K562 (cell line): ENCODE data around the gene FUT2. TPM values are rescaled to one million over a fixed set of nuclear protein-coding genes. Genes with fewer than 3 reads are reported as not detected.

Experiments used
- ATAC-seq: fragments of 200-7000 bp; cut with Tn5 transposase; 3 replicates; pipeline ENCODE4 v1.9.1; 2020; ENCODE audit warnings: moderate library complexity
- BruUV-seq: library from RNA; stranded (reverse); fragments of 400-500 nt; replicated peaks from 2 replicates; lab custom pipeline; 2021; lab: Mats Ljungman, UMichigan
- CTCF ChIA-PET: fragments of 300-600 bp; formaldehyde crosslinking; extraction: SDS; loops from one replicate; lab custom pipeline; 2021; ENCODE audit warnings: low intra/inter-chr PET ratio; lab: Yijun Ruan, JAX
- POLR2A ChIA-PET: fragments of 300-600, 350-650 bp; sonication (Branson Sonifier 250); formaldehyde crosslinking; extraction: SDS; loops from one replicate; lab custom pipeline; 2021; ENCODE audit warnings: antibody characterized with exemption, inconsistent platforms; lab: Yijun Ruan, JAX
- DNase-seq, 4 experiments: peaks; one replicate each; pipeline versions ENCODE4 v3.0.0 to v3.0.0-alpha.2; 2011 to 2018; ENCODE audit warnings: low spot score in 3 of 4, mixed read lengths in 3 of 4; ENCODE audit errors: extremely low read depth in 1 of 4
- FAIRE-seq: peaks from 2 replicates; lab custom pipeline; 2011; peaks lifted over from hg19 to GRCh38; lab: Jason Lieb, UNC
- H2AFZ ChIP-seq: 2 replicates; pipeline ENCODE4 v1.6.0; 2011; ENCODE audit warnings: low read depth, low read length, control low read depth, inconsistent platforms
- H3K27ac ChIP-seq: fragments of 200-600 bp; 3 replicates; pipeline ENCODE4 v1.8.0; 2011; ENCODE audit warnings: low read depth, mild to moderate bottlenecking, control low read depth, inconsistent platforms, low read length, moderate library complexity, mixed read lengths; ENCODE audit errors: extremely low read depth
- H3K27me3 ChIP-seq, 2 experiments: fragments of 300-600 bp in 1 of 2; 2 replicates in 1 of 2; 3 replicates in 1 of 2; pipeline versions ENCODE4 v1.6.0 to v1.8.0; 2011; ENCODE audit warnings: inconsistent platforms in 2 of 2, low read length in 2 of 2, mild to moderate bottlenecking in 1 of 2, mixed read lengths in 1 of 2, moderate library complexity in 1 of 2; ENCODE audit not compliant: control insufficient read depth in 2 of 2, insufficient read depth in 2 of 2
- H3K36me3 ChIP-seq: fragments of 300-600 bp; 3 replicates; pipeline ENCODE4 v1.8.0; 2011; ENCODE audit warnings: mild to moderate bottlenecking, low read length, inconsistent platforms; ENCODE audit not compliant: control insufficient read depth, insufficient read depth
- H3K4me1 ChIP-seq, 2 experiments: fragments of 200-600 bp in 1 of 2; replicated peaks in 1 of 2; 2 replicates in 1 of 2; 3 replicates in 1 of 2; pipeline versions ENCODE4 v1.5.1 to v1.8.0; 2011; ENCODE audit warnings: inconsistent platforms in 2 of 2, low read length in 2 of 2, mild to moderate bottlenecking in 1 of 2, mixed read lengths in 1 of 2, moderate library complexity in 1 of 2; ENCODE audit not compliant: control insufficient read depth in 2 of 2, insufficient read depth in 2 of 2
- H3K4me2 ChIP-seq: 2 replicates; pipeline ENCODE4 v1.6.1; 2011; ENCODE audit warnings: low read length, control low read depth, inconsistent platforms, mixed read lengths; ENCODE audit not compliant: insufficient read depth
- H3K4me3 ChIP-seq: fragments of 200-600 bp; sonication (generic), shearing (Covaris generic); 2 replicates; pipeline ENCODE4 v1.5.1; 2016; ENCODE audit warnings: control low read depth, inconsistent platforms
- H3K79me2 ChIP-seq: fragments of 200-600 bp; 3 replicates; pipeline ENCODE4 v1.8.0; 2011; ENCODE audit warnings: low read length, inconsistent platforms; ENCODE audit not compliant: control insufficient read depth, insufficient read depth
- H3K9ac ChIP-seq, 2 experiments: 2 replicates each; pipeline versions ENCODE4 v1.6.0 to v1.6.1; 2011; ENCODE audit warnings: low read depth in 2 of 2, low read length in 2 of 2, control low read depth in 1 of 2, inconsistent platforms in 1 of 2, mild to moderate bottlenecking in 1 of 2, mixed read lengths in 1 of 2; ENCODE audit not compliant: insufficient read depth in 1 of 2
- H3K9me1 ChIP-seq: one replicate; pipeline ENCODE4 v1.6.0; 2011; ENCODE audit warnings: inconsistent platforms, mild to moderate bottlenecking, low read length, moderate library complexity; ENCODE audit not compliant: control insufficient read depth, insufficient read depth
- H3K9me3 ChIP-seq: replicated peaks from 2 replicates; pipeline ENCODE4 v1.5.1; 2011; ENCODE audit warnings: low read depth, low read length, inconsistent platforms; ENCODE audit not compliant: control insufficient read depth, insufficient read depth
- H4K20me1 ChIP-seq: replicated peaks from 2 replicates; pipeline ENCODE4 v1.6.1; 2011; ENCODE audit warnings: low read length, inconsistent platforms, mixed read lengths; ENCODE audit not compliant: control insufficient read depth, insufficient read depth
- CBFA2T3 ChIP-seq: fragments of 450-650 bp; IDR thresholded peaks from 2 replicates; pipeline ENCODE4 v1.6.1; 2017
- CTBP1 ChIP-seq: fragments of 450-650 bp; IDR thresholded peaks from 2 replicates; pipeline ENCODE4 v1.6.1; 2016; ENCODE audit warnings: borderline replicate concordance
- EP400 ChIP-seq: fragments of 450-650 bp; IDR thresholded peaks from 2 replicates; pipeline ENCODE4 v1.6.1; 2017; ENCODE audit warnings: antibody characterized with exemption, mild to moderate bottlenecking, moderate library complexity
- HDAC2 ChIP-seq: fragments of 450-650 bp; IDR thresholded peaks from 2 replicates; pipeline ENCODE4 v1.6.1; 2016; ENCODE audit warnings: mild to moderate bottlenecking
- KDM1A ChIP-seq, 2 experiments: fragments of 450-650 bp; IDR thresholded peaks; 2 replicates each; pipeline ENCODE4 v1.6.1; 2016; ENCODE audit warnings: mild to moderate bottlenecking in 2 of 2
- MITF ChIP-seq: IDR thresholded peaks from 2 replicates; pipeline ENCODE4 v1.6.1; 2014; ENCODE audit warnings: antibody characterized with exemption
- NFIC ChIP-seq: fragments of 450-650 bp; IDR thresholded peaks from 2 replicates; pipeline ENCODE4 v1.6.1; 2017; ENCODE audit warnings: mild to moderate bottlenecking, inconsistent platforms
- RBBP5 ChIP-seq: fragments of 200-600 bp; sonication (generic); IDR thresholded peaks from 2 replicates; pipeline ENCODE4 v1.6.1; 2012; ENCODE audit warnings: borderline replicate concordance, mild to moderate bottlenecking, low read length, control low read depth, inconsistent platforms; ENCODE audit not compliant: insufficient read depth, poor library complexity, severe bottlenecking
- RBM25 ChIP-seq: fragments of 200-400 bp; formaldehyde crosslinking; IDR thresholded peaks from 2 replicates; pipeline ENCODE4 v1.6.1; 2018; ENCODE audit warnings: low read length, low read depth, moderate library complexity; ENCODE audit not compliant: severe bottlenecking
- RCOR1 ChIP-seq, 2 experiments: IDR thresholded peaks; 2 replicates each; pipeline ENCODE4 v1.6.1; 2012; ENCODE audit warnings: low read depth in 2 of 2, low read length in 2 of 2, borderline replicate concordance in 1 of 2, improper control_type of control experiment in 1 of 2
- ZBTB7A ChIP-seq: IDR thresholded peaks from 2 replicates; pipeline ENCODE4 v1.6.1; 2011; ENCODE audit warnings: low read depth, mild to moderate bottlenecking, low read length, moderate library complexity, borderline replicate concordance; ENCODE audit not compliant: control insufficient read depth
- ZFX ChIP-seq: sonication (generic); formaldehyde crosslinking; IDR thresholded peaks from 2 replicates; pipeline ENCODE4 v1.8.0; 2022; ENCODE audit warnings: mild to moderate bottlenecking, missing genetic modification reagents, moderate library complexity
- ZNF263 ChIP-seq: sonication (generic); formaldehyde crosslinking; IDR thresholded peaks from 2 replicates; pipeline ENCODE4 v1.8.0; 2022; ENCODE audit warnings: mild to moderate bottlenecking, missing genetic modification reagents, borderline replicate concordance
- WGBS: fragments of 100-300 bp; shearing (Covaris generic); methylation state at CpG from one replicate; pipeline ENCODE4 v1.1.6; 2016; ENCODE audit warnings: low coverage, mixed read lengths; ENCODE audit not compliant: insufficient coverage; ENCODE audit errors: missing lambda C conversion rate; 5-methylcytosine and 5-hydroxymethylcytosine counted together
- in situ Hi-C: fragments of 300-500 bp; cut with MboI; formaldehyde crosslinking; loops from 4 replicates; pipeline ENCODE4 v1.15.0; 2018; ENCODE audit warnings: inconsistent platforms, mixed read lengths
- intact Hi-C: fragments of 100-400 bp; cut with micrococcal nuclease; formaldehyde crosslinking; loops from 2 replicates; pipeline ENCODE4 v1.14.2; 2022
- polyA plus RNA-seq, 8 experiments: library from polyadenylated mRNA; depleted of rRNA in 4 of 8; stranded (reverse) in 5 of 8; unstranded in 3 of 8; fragments of >200 nt; fragmentation: Nextera tagmentation in 2 of 8; fragmentation: Illumina TruSeq in 1 of 8; extraction: Ambion mirVana in 2 of 8; extraction: Trizol in 1 of 8; gene quantifications; 2 replicates each; pipeline versions ENCODE4 v1.2.1 to v1.2.3, GENCODE V29; 2011 to 2014; ENCODE audit warnings: inconsistent platforms in 1 of 8, missing spikeins in 1 of 8
- total RNA-seq, 7 experiments: library from RNA; depleted of rRNA in 6 of 7; stranded (reverse); fragments of >200 nt in 6 of 7; fragmentation: Illumina TruSeq in 2 of 7; extraction: Trizol in 2 of 7; gene quantifications; 2 replicates each; pipeline versions ENCODE4 v1.2.1 to v1.2.3, GENCODE V29; 2011 to 2021; ENCODE audit warnings: low replicate concordance in 1 of 7
- TF ChIP-seq, protein P1 (sequence below): fragments of 200-800 bp; sonication (Bioruptor generic); IDR thresholded peaks from 2 replicates; pipeline ENCODE4 v1.6.1; 2017; ENCODE audit warnings: missing genetic modification characterization, missing compliant biosample characterization

Gene FUT2
- total and polyA plus RNA-seq, 9 of the 15 experiments (the other 6 are each of a cell fraction or from before 2014, with no cell fraction given), result 0.03 to 0.04 TPM; not detected in 7

- intact Hi-C loops, result no loop called here
- 0 out of 4 replicates have a peak, but pooled peaks of 1 of the 2 experiments have one; percentile 24 for TF ChIP-seq KDM1A (IDR thresholded peaks at IDR 0.05)
- peak; percentile 83 for TF ChIP-seq NFIC
- no peak for TF ChIP-seq MITF
- TF ChIP-seq, protein P1, sequence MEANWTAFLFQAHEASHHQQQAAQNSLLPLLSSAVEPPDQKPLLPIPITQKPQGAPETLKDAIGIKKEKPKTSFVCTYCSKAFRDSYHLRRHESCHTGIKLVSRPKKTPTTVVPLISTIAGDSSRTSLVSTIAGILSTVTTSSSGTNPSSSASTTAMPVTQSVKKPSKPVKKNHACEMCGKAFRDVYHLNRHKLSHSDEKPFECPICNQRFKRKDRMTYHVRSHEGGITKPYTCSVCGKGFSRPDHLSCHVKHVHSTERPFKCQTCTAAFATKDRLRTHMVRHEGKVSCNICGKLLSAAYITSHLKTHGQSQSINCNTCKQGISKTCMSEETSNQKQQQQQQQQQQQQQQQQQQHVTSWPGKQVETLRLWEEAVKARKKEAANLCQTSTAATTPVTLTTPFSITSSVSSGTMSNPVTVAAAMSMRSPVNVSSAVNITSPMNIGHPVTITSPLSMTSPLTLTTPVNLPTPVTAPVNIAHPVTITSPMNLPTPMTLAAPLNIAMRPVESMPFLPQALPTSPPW, result peak; percentile 29; the same call in 1 of the 2 replicates
- peak; percentile 16; the same call in 1 of the 2 replicates for TF ChIP-seq EP400
- 0 out of 2 replicates have a peak, but pooled peaks have one; percentile 24 for TF ChIP-seq HDAC2
- TF ChIP-seq RCOR1 (IDR thresholded peaks at IDR 0.05; ENCODE audit: borderline replicate concordance in 1 of 2, low read depth in 2 of 2, low read length in 2 of 2), result no peak
- peak; percentile 18; the same call in 1 of the 2 replicates for TF ChIP-seq CTBP1
- peak; percentile 46; the same call in 1 of the 2 replicates for TF ChIP-seq ZFX (CRISPR knock-in tag)
- TF ChIP-seq RBBP5, result peak; percentile 37
- TF ChIP-seq ZBTB7A, result peak; percentile 74; the same call in 1 of the 2 replicates
- TF ChIP-seq CBFA2T3, result peak; percentile 23; the same call in 1 of the 2 replicates
- TF ChIP-seq RBM25, result peak; percentile 30
- no peak for TF ChIP-seq ZNF263 (CRISPR knock-in tag)
Measured at GRCh38 chr19:48654299-48655059, 41.3 kb upstream of the FUT2 start.

More at GRCh38 chr19:48654299-48655059, 41.3 kb upstream of the FUT2 start:
- Histone ChIP-seq H3K36me3 (no peaks in the 10 kb centered on the region), H2AFZ (peak overlapping the region; percentile 96), H3K9ac (peak overlapping the region; percentile 19 to 92; a peak in 3 of 4 replicates), H3K79me2 (no peaks in the 10 kb centered on the region), H3K9me1 (no peaks in the 10 kb centered on the region), H3K4me1 (peaks cover 14 to 43% of the 10 kb centered on the region in 2 experiments), H3K27ac (peak overlapping the region; percentile 37; the same call in 2 of the 3 replicates), H3K27me3 (no peaks in the 10 kb centered on the region), H3K4me3 (no peak overlapping the region), H3K4me2 (peak overlapping the region; percentile 43; the same call in 1 of the 2 replicates), H4K20me1 (no peaks in the 10 kb centered on the region), H3K9me3 (no peaks in the 10 kb centered on the region)
- WGBS, result 14% methylated on average over 10 of the region's 11 CpGs
- peak; percentile 53 for ATAC-seq
- no TSS peak for BruUV-seq
- peak in 3 of 4 experiments; percentile 38 to 57 (median 53) for DNase-seq
- ChIA-PET CTCF (no interaction called here), POLR2A (interaction anchor here (0.5 to 1.5 kb wide), 3 partner anchors 8 to 313 kb away, joined by 3 read pairs; no protein-coding TSS in a partner anchor)
- peak; percentile 15 for FAIRE-seq
- in situ Hi-C loops, result no loop called here
